Naive thymus-derived CD8-positive, alpha-beta T cell (primary cell): Measurements from ENCODE around the gene PARD3B. TPM values are rescaled to one million over a fixed set of nuclear protein-coding genes. Genes with fewer than 3 reads are reported as not detected.
A peak's percentile ranks its signal among the peaks of the same experiment; 100 is the strongest.

Experiments used
- ATAC-seq, 2 donors: fragments of 150-1000 bp; cut with Tn5 transposase in 1 of 2; sonication (Bioruptor Pico), chemical (Tn5 transposase) in 1 of 2; 1 replicate in 1 of 2; 2 replicates in 1 of 2; pipeline ENCODE4 v1.10.0; 2021; ENCODE audit warnings: mild to moderate bottlenecking in 2 of 2, moderate library complexity in 2 of 2
- POLR2A ChIA-PET: fragments of 350-600 bp; sonication (Branson Sonifier 250); formaldehyde crosslinking; loops from one replicate; lab custom pipeline; 2021; ENCODE audit warnings: antibody characterized with exemption; lab: Charles Lee
- DNase-seq, 10 donors: peaks; one replicate each; pipeline versions ENCODE4 v3.0.0 to v3.0.0-alpha.2; 2020 to 2022
- H3K27ac Mint-ChIP-seq, 10 donors: one replicate each; pipeline ENCODE4 v1.8.0; 2020 to 2022; ENCODE audit warnings: mild to moderate bottlenecking in 10 of 10, mixed read lengths in 10 of 10, moderate library complexity in 4 of 10, inconsistent platforms in 1 of 10
- H3K27me3 Mint-ChIP-seq, 5 donors: one replicate each; pipeline ENCODE4 v1.8.0; 2021 to 2022; ENCODE audit warnings: mixed read lengths in 5 of 5
- H3K36me3 Mint-ChIP-seq, 3 donors: one replicate each; pipeline ENCODE4 v1.8.0; 2020 to 2022; ENCODE audit warnings: mixed read lengths in 3 of 3, mild to moderate bottlenecking in 2 of 3, inconsistent platforms in 1 of 3
- H3K4me1 Mint-ChIP-seq, 4 donors: one replicate each; pipeline ENCODE4 v1.8.0; 2021 to 2022; ENCODE audit warnings: mixed read lengths in 4 of 4
- H3K4me3 Mint-ChIP-seq, 10 donors: one replicate each; pipeline ENCODE4 v1.8.0; 2020 to 2022; ENCODE audit warnings: mild to moderate bottlenecking in 10 of 10, mixed read lengths in 10 of 10, moderate library complexity in 6 of 10, inconsistent platforms in 1 of 10
- H3K9me3 Mint-ChIP-seq, 9 donors: one replicate each; pipeline ENCODE4 v1.8.0; 2020 to 2022; ENCODE audit warnings: mixed read lengths in 9 of 9, mild to moderate bottlenecking in 3 of 9, inconsistent platforms in 1 of 9, moderate library complexity in 1 of 9
- polyA plus RNA-seq, 3 donors: library from polyadenylated mRNA; unstranded; fragments of 300-500 nt; fragmentation: Illumina TruSeq; gene quantifications; one replicate each; pipeline ENCODE4 v1.2.3, GENCODE V29; 2021
- total RNA-seq, 8 experiments: library from RNA in 2 of 8; stranded (reverse) in 2 of 8; gene quantifications; one replicate each; pipeline ENCODE4 v1.2.3 and lab custom pipeline; 2021 to 2026

Gene PARD3B
- total and polyA plus RNA-seq, 5 experiments from 2014 or later: 0.22 to 3.8 (median 1.3) TPM; not detected in 1

- H3K27me3 Mint-ChIP-seq: peaks cover 0 to 2% (median 0%) of the 10 kb centered on the region in 5 donors
- no peak for ATAC-seq
- H3K4me1 Mint-ChIP-seq: no peaks in the 10 kb centered on the region
- H3K36me3 Mint-ChIP-seq: no peaks in the 10 kb centered on the region
- POLR2A ChIA-PET: no interaction called here
- no peak overlapping the region for H3K4me3 Mint-ChIP-seq
- H3K9me3 Mint-ChIP-seq: no peaks in the 10 kb centered on the region
- no peak overlapping the region for H3K27ac Mint-ChIP-seq
- DNase-seq: no peak
These were observed 1106.4 kb downstream of the PARD3B start for GRCh38 chr2:205651719-205652118.

- Mint-ChIP-seq H3K27me3 (peaks cover 0 to 2% (median 0%) of the 10 kb centered on the region in 5 donors), H3K4me3 (no peak overlapping the region), H3K36me3 (no peaks in the 10 kb centered on the region), H3K9me3 (no peaks in the 10 kb centered on the region), H3K27ac (no peak overlapping the region), H3K4me1 (peaks cover 0 to 3% (median 2%) of the 10 kb centered on the region in 4 donors)
- POLR2A ChIA-PET: no interaction called here
- DNase-seq: no peak
- ATAC-seq: no peak
These were observed 1109.8 kb downstream of the PARD3B start for GRCh38 chr2:205654878-205655605.

- Mint-ChIP-seq H3K9me3 (no peaks in the 10 kb centered on the region), H3K27ac (no peak overlapping the region), H3K36me3 (no peaks in the 10 kb centered on the region), H3K4me3 (no peak overlapping the region), H3K27me3 (peaks cover 0 to 2% (median 0%) of the 10 kb centered on the region in 5 donors), H3K4me1 (peaks cover 8 to 11% (median 11%) of the 10 kb centered on the region in 4 donors)
- POLR2A ChIA-PET: no interaction called here
- DNase-seq (no peak), ATAC-seq (no peak)
These were observed 1110.6 kb downstream of the PARD3B start for GRCh38 chr2:205655779-205656456.

- Mint-ChIP-seq H3K4me3 (no peak overlapping the region), H3K36me3 (no peaks in the 10 kb centered on the region), H3K27me3 (no peaks in the 10 kb centered on the region), H3K9me3 (no peaks in the 10 kb centered on the region), H3K27ac (no peak overlapping the region), H3K4me1 (peaks cover 9 to 17% (median 17%) of the 10 kb centered on the region in 4 donors)
- no peak for DNase-seq
- ATAC-seq: no peak
- POLR2A ChIA-PET: no interaction called here
These were observed 1111.2 kb downstream of the PARD3B start for GRCh38 chr2:205656461-205656860.

- H3K4me1 Mint-ChIP-seq: peaks cover 9 to 19% (median 18%) of the 10 kb centered on the region in 4 donors
- no peak for ATAC-seq
- H3K27me3 Mint-ChIP-seq: no peaks in the 10 kb centered on the region
- H3K36me3 Mint-ChIP-seq: no peaks in the 10 kb centered on the region
- H3K4me3 Mint-ChIP-seq: no peak overlapping the region
- no peak overlapping the region for H3K27ac Mint-ChIP-seq
- POLR2A ChIA-PET: no interaction called here
- no peak for DNase-seq
- no peaks in the 10 kb centered on the region for H3K9me3 Mint-ChIP-seq
These were observed 1111.7 kb downstream of the PARD3B start for GRCh38 chr2:205656941-205657340.

- no peak for ATAC-seq
- Mint-ChIP-seq H3K36me3 (no peaks in the 10 kb centered on the region), H3K9me3 (no peaks in the 10 kb centered on the region), H3K27ac (no peak overlapping the region), H3K27me3 (no peaks in the 10 kb centered on the region), H3K4me3 (no peak overlapping the region), H3K4me1 (peaks cover 13 to 23% (median 20%) of the 10 kb centered on the region in 4 donors)
- POLR2A ChIA-PET: no interaction called here
- no peak for DNase-seq
These were observed 1112.3 kb downstream of the PARD3B start for GRCh38 chr2:205657579-205657978.

GRCh38 chr2:205658068-205658467 lies 1112.8 kb downstream of the PARD3B start:
- peaks cover 13 to 23% (median 20%) of the 10 kb centered on the region in 4 donors for H3K4me1 Mint-ChIP-seq
- no peaks in the 10 kb centered on the region for H3K27me3 Mint-ChIP-seq
- H3K36me3 Mint-ChIP-seq: no peaks in the 10 kb centered on the region
- POLR2A ChIA-PET: no interaction called here
- no peaks in the 10 kb centered on the region for H3K9me3 Mint-ChIP-seq
- DNase-seq (no peak), ATAC-seq (no peak)
- H3K4me3 Mint-ChIP-seq: no peak overlapping the region
- H3K27ac Mint-ChIP-seq: no peak overlapping the region

GRCh38 chr2:205658572-205658971 lies 1113.3 kb downstream of the PARD3B start:
- H3K4me1 Mint-ChIP-seq: peaks cover 13 to 23% (median 20%) of the 10 kb centered on the region in 4 donors
- no peaks in the 10 kb centered on the region for H3K9me3 Mint-ChIP-seq

GRCh38 chr2:205659922-205660321 lies 1114.6 kb downstream of the PARD3B start:
- H3K9me3 Mint-ChIP-seq: no peaks in the 10 kb centered on the region
- POLR2A ChIA-PET: no interaction called here
- H3K4me1 Mint-ChIP-seq: peaks cover 13 to 23% (median 20%) of the 10 kb centered on the region in 4 donors
- H3K27ac Mint-ChIP-seq: peak overlapping the region in 2 of 10 donors; percentile 87 to 90
- H3K4me3 Mint-ChIP-seq: peak overlapping the region in 1 of 10 donors; percentile 55
- no peaks in the 10 kb centered on the region for H3K36me3 Mint-ChIP-seq
- DNase-seq: no peak
- no peaks in the 10 kb centered on the region for H3K27me3 Mint-ChIP-seq
- ATAC-seq: no peak

More at GRCh38 chr2:205658572-205658971, 1113.3 kb downstream of the PARD3B start:
- POLR2A ChIA-PET: no interaction called here
- Mint-ChIP-seq H3K27ac (no peak overlapping the region), H3K27me3 (no peaks in the 10 kb centered on the region), H3K36me3 (no peaks in the 10 kb centered on the region), H3K4me3 (no peak overlapping the region)
- ATAC-seq (no peak), DNase-seq (no peak)

- no peaks in the 10 kb centered on the region for H3K36me3 Mint-ChIP-seq
- peak overlapping the region; percentile 23 to 90 (median 63) for H3K27ac Mint-ChIP-seq
- H3K9me3 Mint-ChIP-seq: no peaks in the 10 kb centered on the region
- DNase-seq: peak in 7 of 10 donors; percentile 17 to 68 (median 49)
- H3K4me3 Mint-ChIP-seq: peak overlapping the region; percentile 6 to 70 (median 57)
- POLR2A ChIA-PET: no interaction called here
- ATAC-seq: peak; percentile 86 to 91
- no peaks in the 10 kb centered on the region for H3K27me3 Mint-ChIP-seq
- peaks cover 13 to 23% (median 20%) of the 10 kb centered on the region in 4 donors for H3K4me1 Mint-ChIP-seq
These were observed 1115.3 kb downstream of the PARD3B start for GRCh38 chr2:205660521-205661124.

GRCh38 chr2:205661281-205661680 lies 1116.0 kb downstream of the PARD3B start:
- H3K4me3 Mint-ChIP-seq: peak overlapping the region in 5 of 10 donors; percentile 53 to 66 (median 59)
- H3K9me3 Mint-ChIP-seq: peaks cover 0 to 2% (median 0%) of the 10 kb centered on the region in 9 donors
- no peaks in the 10 kb centered on the region for H3K27me3 Mint-ChIP-seq
- H3K27ac Mint-ChIP-seq: peak overlapping the region in 3 of 10 donors; percentile 23 to 85 (median 58)
- DNase-seq: no peak
- POLR2A ChIA-PET: no interaction called here
- no peaks in the 10 kb centered on the region for H3K36me3 Mint-ChIP-seq
- peaks cover 13 to 23% (median 20%) of the 10 kb centered on the region in 4 donors for H3K4me1 Mint-ChIP-seq
- no peak for ATAC-seq

GRCh38 chr2:205662206-205662965 lies 1117.1 kb downstream of the PARD3B start:
- peaks cover 0 to 2% (median 0%) of the 10 kb centered on the region in 3 donors for H3K36me3 Mint-ChIP-seq
- ATAC-seq (no peak), DNase-seq (no peak)
- H3K4me3 Mint-ChIP-seq: no peak overlapping the region
- H3K27me3 Mint-ChIP-seq: no peaks in the 10 kb centered on the region
- POLR2A ChIA-PET: no interaction called here
- H3K4me1 Mint-ChIP-seq: peaks cover 13 to 23% (median 20%) of the 10 kb centered on the region in 4 donors
- peak overlapping the region in 1 of 10 donors; percentile 49 for H3K27ac Mint-ChIP-seq
- H3K9me3 Mint-ChIP-seq: peaks cover 0 to 3% (median 0%) of the 10 kb centered on the region in 9 donors
